Right cardiac atrium (tissue), 5 donors: ENCODE measurements around the gene ITGA8. TPM values are rescaled to one million over a fixed set of nuclear protein-coding genes. Genes with fewer than 3 reads are reported as not detected.
A peak's percentile ranks its signal among the peaks of the same experiment; 100 is the strongest.

ENCODE experiments used
- ATAC-seq, 2 donors: fragments of 200-7000 bp; cut with Tn5 transposase; one replicate each; pipeline versions ENCODE4 v1.8.0 to v1.9.1; 2020; ENCODE audit warnings: moderate library complexity in 2 of 2, mild to moderate bottlenecking in 1 of 2
- DNase-seq, 3 donors: peaks; one replicate each; pipeline ENCODE4 v3.0.0-alpha.2; 2020
- H3K27ac ChIP-seq: one replicate; pipeline ENCODE4 v1.5.1; 2013; ENCODE audit warnings: mild to moderate bottlenecking, low read length, control low read depth, moderate library complexity
- H3K27me3 ChIP-seq: one replicate; pipeline ENCODE4 v1.6.1; 2013; ENCODE audit not compliant: control insufficient read depth, insufficient read depth
- H3K4me1 ChIP-seq: one replicate; pipeline ENCODE4 v1.6.1; 2013; ENCODE audit warnings: low read length; ENCODE audit not compliant: control insufficient read depth, insufficient read depth
- H3K4me3 ChIP-seq: one replicate; pipeline ENCODE4 v1.5.1; 2013; ENCODE audit warnings: low read length, control low read depth
- H3K9me3 ChIP-seq: one replicate; pipeline ENCODE4 v1.6.1; 2013; ENCODE audit warnings: low read length; ENCODE audit not compliant: control insufficient read depth
- WGBS: extraction: QIAGEN DNeasy Blood & Tissue Kit; methylation state at CpG from one replicate; pipeline ENCODE4 v1.1.7; 2013; 5-methylcytosine and 5-hydroxymethylcytosine counted together
- intact Hi-C, 4 donors: fragments of 100-400 bp; cut with DNase I; formaldehyde crosslinking; loops; one replicate each; pipeline versions ENCODE4 v1.11.0 to v1.14.0; 2022 to 2023
- polyA plus RNA-seq: library from polyadenylated mRNA; stranded (reverse); fragments of 200-250 nt; gene quantifications from one replicate; pipeline ENCODE4 v1.2.3, GENCODE V29; 2013
- total RNA-seq, 4 donors: library from RNA; stranded (reverse); fragmentation: NEBNext Ultra II Directional; extraction: Animal tissue kit (Norgen Biotek cat#: 25700); gene quantifications; one replicate each; pipeline ENCODE4 v1.2.1, GENCODE V29; 2021
- donor health status: healthy with polysubstance abuse.
- donor health status: DM: no; HTN: yes; CAD: no.
- donor health status: DM: no; HTN: no; CAD: no.
- donor health status: DM: no; HTN: yes; CAD: no; lungs with severe emphysema.
- donor health status: DM: yes; HTN: yes; CAD: no.

Gene ITGA8
- total and polyA plus RNA-seq, 5 donors: 3.7 to 8.8 (median 5.5) TPM

DNA sequence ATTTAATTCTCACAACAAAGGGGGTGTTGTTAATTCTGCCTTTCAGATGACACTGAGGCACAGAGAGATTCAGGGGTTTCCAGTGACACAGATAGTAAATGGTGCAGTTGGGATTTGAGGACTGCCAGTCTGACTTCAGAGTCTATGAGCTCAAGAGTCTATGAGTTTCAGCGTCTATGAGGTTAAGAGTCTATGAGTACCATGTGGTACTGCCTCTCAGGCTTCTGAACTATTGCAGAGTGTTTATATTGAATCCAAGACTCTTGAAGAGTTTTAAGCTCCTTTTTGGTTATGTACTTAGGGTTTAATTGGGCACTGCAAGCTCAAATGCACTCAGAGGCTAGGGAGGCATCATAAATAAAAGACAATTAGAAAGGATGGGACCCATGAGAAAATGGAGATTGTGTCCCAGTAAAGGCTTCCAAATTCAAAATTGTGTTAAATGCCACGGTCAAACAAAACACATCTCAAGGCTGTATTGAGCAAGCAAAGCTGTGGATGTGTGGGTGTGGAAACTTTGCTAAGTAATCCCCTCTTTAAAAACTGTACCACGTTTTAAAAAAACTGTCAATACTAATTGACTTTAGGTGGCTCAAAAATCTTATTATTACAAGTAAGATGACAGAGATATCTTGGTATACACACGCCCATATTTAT, 224.7 kb downstream of the ITGA8 start:
- 61% methylated on average over 4 of the region's 4 CpGs for WGBS
- H3K27me3 ChIP-seq: no peaks in the 10 kb centered on the region
- no peak overlapping the region for H3K4me3 ChIP-seq
- no peaks in the 10 kb centered on the region for H3K9me3 ChIP-seq
- H3K27ac ChIP-seq: no peak overlapping the region
- no peak for DNase-seq
- intact Hi-C loops: no loop called here
- no peak for ATAC-seq
- no peaks in the 10 kb centered on the region for H3K4me1 ChIP-seq

DNA sequence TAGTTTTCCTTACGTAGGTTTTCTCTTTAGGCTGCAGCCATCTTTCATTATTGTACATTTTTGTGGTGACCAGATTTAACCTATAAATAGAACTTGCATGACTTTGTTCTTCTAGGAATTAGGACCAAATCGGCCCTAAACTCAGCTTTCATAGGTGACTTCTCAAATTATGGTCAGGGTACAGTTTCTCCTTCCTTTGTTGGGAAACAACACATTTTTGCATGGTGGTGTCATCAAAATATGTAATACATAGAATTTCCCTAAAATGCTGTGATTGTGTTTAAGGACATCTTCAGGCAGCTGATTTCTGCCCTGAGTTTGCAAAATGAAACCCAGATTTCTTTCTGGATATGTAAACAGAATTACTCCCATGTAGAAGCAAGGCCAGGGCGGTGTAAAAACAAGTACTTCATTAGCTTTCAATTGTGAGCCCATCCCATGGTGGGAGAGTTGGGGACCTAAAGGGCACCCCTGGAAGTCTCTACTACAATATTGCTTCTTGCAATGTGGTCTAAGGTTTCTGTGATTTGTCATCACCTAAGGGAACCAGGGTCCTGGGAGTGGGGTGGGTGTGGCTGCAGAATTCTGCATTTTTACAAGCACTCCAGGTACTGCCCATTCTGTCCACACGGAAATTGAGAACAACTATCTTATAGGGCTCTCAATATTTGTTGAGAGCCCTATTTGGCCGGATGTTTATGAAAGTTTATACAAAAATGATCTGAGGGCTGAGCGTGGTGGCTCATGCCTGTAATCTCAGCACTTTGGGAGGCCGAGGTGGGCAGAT, 227.7 kb downstream of the ITGA8 start:
- 93% methylated on average over 7 of the region's 7 CpGs for WGBS
- Histone ChIP-seq H3K9me3 (no peaks in the 10 kb centered on the region), H3K4me3 (no peak overlapping the region), H3K27ac (no peak overlapping the region), H3K4me1 (no peaks in the 10 kb centered on the region), H3K27me3 (no peaks in the 10 kb centered on the region)
- DNase-seq: no peak
- intact Hi-C loops: no loop called here
- no peak for ATAC-seq

- WGBS: 97% methylated on average over 3 of the region's 3 CpGs
- no peak overlapping the region for H3K27ac ChIP-seq
- no peaks in the 10 kb centered on the region for H3K9me3 ChIP-seq
- no peak for ATAC-seq
- DNase-seq: no peak
- intact Hi-C loops: no loop called here
- no peak overlapping the region for H3K4me3 ChIP-seq
- no peaks in the 10 kb centered on the region for H3K27me3 ChIP-seq
- peaks cover 1% of the 10 kb centered on the region for H3K4me1 ChIP-seq
Measured at GRCh38 chr10:15489431-15489830, 230.3 kb downstream of the ITGA8 start.

- intact Hi-C loops: no loop called here
- no peak for DNase-seq
- H3K9me3 ChIP-seq: no peaks in the 10 kb centered on the region
- peaks cover 1% of the 10 kb centered on the region for H3K4me1 ChIP-seq
- no peaks in the 10 kb centered on the region for H3K27me3 ChIP-seq
- 65% methylated on average over 4 of the region's 4 CpGs for WGBS
- H3K27ac ChIP-seq: no peak overlapping the region
- no peak for ATAC-seq
- no peak overlapping the region for H3K4me3 ChIP-seq
Measured at GRCh38 chr10:15487376-15487775, 232.3 kb downstream of the ITGA8 start.

DNA sequence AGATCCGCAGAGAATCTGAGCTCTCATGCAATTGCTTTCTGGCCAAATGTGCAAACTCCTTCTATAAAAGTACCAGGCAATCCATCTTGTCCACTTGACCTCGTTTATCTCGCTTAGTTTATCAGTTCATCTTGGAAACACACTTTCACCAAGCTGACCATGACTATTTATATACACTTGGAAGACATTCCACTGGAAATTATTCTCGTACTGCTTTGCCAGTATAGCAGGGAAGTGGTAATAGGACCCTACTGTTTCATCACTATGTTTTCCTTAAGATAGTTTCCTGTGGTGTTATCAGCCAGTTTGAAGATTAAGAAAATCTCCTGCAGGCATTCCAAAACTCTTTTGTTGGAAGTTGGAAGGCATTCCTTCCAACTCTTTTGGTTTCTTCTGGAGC, 233.3 kb downstream of the ITGA8 start:
- no peak for DNase-seq
- no peak overlapping the region for H3K4me3 ChIP-seq
- 19% methylated on average over 4 of the region's 4 CpGs for WGBS
- H3K9me3 ChIP-seq: no peaks in the 10 kb centered on the region
- H3K4me1 ChIP-seq: peaks cover 1% of the 10 kb centered on the region
- H3K27ac ChIP-seq: no peak overlapping the region
- intact Hi-C loops: no loop called here
- peak; percentile 69 to 71 for ATAC-seq
- no peaks in the 10 kb centered on the region for H3K27me3 ChIP-seq

DNA sequence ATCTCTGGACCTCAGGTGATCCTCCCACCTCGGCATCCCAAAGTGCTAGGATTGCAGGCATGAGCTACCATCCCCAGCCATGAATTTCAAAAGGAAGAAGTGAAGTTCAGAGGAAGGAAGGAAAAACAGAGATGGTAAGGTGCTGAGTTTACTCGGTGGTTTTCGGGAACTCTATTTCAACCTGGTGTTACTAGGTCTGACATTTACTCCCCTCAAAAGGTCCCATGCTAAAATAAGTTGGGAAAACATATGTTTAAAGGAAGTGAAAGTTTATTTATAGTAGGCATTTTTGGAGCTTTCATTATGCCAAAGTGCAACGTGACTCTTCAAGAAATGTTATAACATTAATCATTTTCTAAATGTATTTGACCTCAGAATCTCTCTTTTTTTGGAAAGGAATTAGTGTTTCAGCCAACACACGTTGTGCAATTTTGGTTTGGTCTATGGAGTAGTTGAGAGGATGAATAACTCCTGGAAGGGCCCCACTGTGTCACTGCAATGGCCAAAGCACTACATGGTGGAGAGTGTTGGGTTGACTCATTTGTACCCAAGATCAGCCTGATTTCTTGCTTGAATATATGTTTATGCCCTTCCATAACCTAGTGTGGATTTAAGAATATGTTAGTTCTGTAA, 233.9 kb downstream of the ITGA8 start:
- Histone ChIP-seq H3K4me1 (peaks cover 1% of the 10 kb centered on the region), H3K27me3 (no peaks in the 10 kb centered on the region), H3K4me3 (no peak overlapping the region), H3K27ac (no peak overlapping the region), H3K9me3 (no peaks in the 10 kb centered on the region)
- 52% methylated on average over 5 of the region's 5 CpGs for WGBS
- DNase-seq (peak in 2 of 3 donors; percentile 61 to 71), ATAC-seq (peak; percentile 86 to 91)
- intact Hi-C loops: no loop called here

DNA sequence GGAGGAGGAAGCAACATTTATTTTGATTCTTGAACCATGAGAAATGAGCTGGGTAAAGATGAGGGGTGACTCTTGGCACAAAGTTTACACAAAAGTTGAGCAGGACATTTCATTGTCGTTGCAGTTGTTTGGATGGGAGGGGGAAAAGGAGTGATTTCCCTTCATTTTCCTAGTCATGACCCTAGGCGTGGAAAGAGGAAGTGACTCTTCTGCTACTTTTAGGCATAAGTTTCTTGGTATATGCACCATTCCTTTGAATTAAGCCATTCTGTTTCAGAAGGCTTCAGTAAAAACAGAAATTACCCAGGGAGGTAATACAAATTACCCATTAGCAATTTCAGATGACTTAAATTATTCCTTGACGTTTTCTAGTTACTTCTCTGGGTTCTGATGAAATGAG, 234.7 kb downstream of the ITGA8 start:
- 25% methylated on average over 3 of the region's 3 CpGs for WGBS
- H3K27ac ChIP-seq: no peak overlapping the region
- H3K27me3 ChIP-seq: no peaks in the 10 kb centered on the region
- no peak for ATAC-seq
- intact Hi-C loops: no loop called here
- H3K4me1 ChIP-seq: peaks cover 1% of the 10 kb centered on the region
- H3K4me3 ChIP-seq: no peak overlapping the region
- no peaks in the 10 kb centered on the region for H3K9me3 ChIP-seq
- no peak for DNase-seq

GRCh38 chr10:15484128-15484527, 235.6 kb downstream of the ITGA8 start:
- H3K9me3 ChIP-seq: no peaks in the 10 kb centered on the region
- no peak for DNase-seq
- peaks cover 1% of the 10 kb centered on the region for H3K4me1 ChIP-seq
- 65% methylated on average over 3 of the region's 3 CpGs for WGBS
- H3K27ac ChIP-seq: no peak overlapping the region
- no peak for ATAC-seq
- intact Hi-C loops: no loop called here
- no peak overlapping the region for H3K4me3 ChIP-seq
- no peaks in the 10 kb centered on the region for H3K27me3 ChIP-seq

- H3K9me3 ChIP-seq: no peaks in the 10 kb centered on the region
- DNase-seq (no peak), ATAC-seq (no peak)
- intact Hi-C loops: no loop called here
- no peaks in the 10 kb centered on the region for H3K27me3 ChIP-seq
- H3K4me1 ChIP-seq: peaks cover 1% of the 10 kb centered on the region
- no peak overlapping the region for H3K4me3 ChIP-seq
- no peak overlapping the region for H3K27ac ChIP-seq
- 59% methylated on average over 14 of the region's 14 CpGs for WGBS
Measured at GRCh38 chr10:15483215-15484075, 236.3 kb downstream of the ITGA8 start.

DNA sequence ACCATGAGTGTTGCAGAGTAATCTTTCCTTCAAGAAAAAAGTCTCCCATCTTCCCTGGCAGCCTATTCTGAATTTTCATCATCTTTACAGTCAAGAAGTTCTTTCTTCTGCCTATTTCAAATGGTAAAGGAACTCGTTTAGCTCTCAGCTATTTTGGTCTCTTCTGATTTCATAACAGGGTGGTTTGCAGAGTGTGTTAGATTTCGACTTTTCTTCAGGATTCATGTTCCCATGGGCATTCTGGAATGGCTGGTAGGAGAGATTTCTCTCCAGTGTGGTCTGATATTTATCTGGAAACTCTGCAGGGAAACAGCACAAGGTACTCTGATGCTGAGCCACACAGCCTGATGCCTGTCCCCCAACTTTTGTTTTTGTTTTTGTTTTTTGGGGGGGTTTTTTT, 237.6 kb downstream of the ITGA8 start:
- ATAC-seq (no peak), DNase-seq (no peak)
- no peaks in the 10 kb centered on the region for H3K9me3 ChIP-seq
- no peak overlapping the region for H3K4me3 ChIP-seq
- intact Hi-C loops: no loop called here
- peaks cover 1% of the 10 kb centered on the region for H3K4me1 ChIP-seq
- 43% methylated on average over 2 of the region's 2 CpGs for WGBS
- no peaks in the 10 kb centered on the region for H3K27me3 ChIP-seq
- no peak overlapping the region for H3K27ac ChIP-seq
